ENCODE results near the gene NUDT2.
"Not testable (repeated sequence)": the region's sequence is repeated elsewhere in the genome, so short reads cannot be mapped to it uniquely, and the experiment has no call there.

Gene NUDT2

DNA sequence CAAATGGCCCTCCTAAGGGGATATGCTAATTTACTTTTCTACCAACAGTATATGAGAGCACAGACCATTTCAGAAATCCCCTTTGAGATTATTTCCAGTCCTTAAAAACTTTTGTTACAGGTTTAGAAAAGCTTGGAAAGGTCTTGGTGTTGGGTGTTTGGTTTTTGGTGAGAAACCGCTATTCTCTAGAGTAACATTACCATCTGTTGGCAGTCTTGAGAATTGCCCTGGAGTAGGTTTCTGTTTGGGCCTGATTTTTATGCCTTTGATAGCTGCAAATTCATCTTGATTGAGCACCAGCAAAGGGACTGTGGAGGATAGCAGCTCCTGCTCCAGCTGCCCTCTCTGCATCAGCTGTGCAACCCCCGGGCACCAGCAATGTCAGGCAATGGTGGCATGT lies 8.0 kb downstream of the NUDT2 start:
- no peak for DNase-seq

DNA sequence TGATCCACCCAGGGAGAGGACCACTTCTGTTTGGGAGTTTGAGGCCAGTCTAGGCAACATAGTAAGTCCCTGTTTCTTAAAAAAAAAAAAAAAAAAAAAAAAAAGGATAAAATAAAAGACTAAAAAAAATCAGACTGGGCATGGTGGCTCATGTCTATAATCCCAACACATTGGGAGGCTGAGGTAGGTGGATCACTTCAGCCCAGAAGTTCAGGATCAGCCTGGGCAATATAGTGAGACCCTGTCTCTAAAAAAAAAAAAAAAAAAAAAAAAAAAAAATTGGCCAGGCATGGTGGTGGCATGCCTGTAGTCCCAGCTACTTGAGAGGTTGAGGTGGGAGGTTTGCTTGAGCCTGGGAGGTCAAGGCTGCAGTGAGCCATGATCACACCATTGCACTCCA lies 8.7 kb downstream of the NUDT2 start:
- DNase-seq: not testable (repeated sequence)

DNA sequence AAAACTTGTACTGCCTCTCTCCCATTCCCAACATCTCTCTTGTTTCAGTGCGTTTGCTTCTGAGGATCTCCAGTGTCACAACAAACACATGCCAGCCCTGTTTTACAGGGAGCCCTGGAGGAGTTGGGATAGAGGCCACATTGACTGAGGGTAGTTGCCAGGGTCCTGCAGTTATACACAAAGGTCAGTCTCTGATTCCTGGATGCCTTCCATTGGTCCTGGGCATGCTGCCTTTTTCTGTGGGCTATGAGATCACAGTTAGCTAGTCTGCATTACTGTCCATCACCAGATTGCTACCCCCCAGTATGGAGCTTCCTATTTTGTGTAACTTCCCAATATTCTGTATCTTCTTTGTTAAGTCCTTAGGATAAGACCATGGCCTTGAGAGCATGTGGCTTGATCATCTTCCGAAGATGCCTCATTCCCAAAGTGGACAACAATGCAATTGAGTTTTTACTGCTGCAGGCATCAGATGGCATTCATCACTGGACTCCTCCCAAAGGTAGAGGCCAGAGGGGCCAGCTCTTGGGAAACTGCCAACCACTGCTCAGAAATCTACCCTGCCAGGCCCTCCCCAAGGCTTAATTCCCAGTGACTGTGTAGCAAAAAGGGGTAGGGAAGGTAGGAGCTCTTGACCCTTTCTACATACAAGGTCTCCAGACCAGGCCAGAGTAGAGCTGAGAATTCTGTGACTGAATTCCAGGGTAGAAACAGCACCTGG lies 9.5 kb downstream of the NUDT2 start:
- DNase-seq: no peak

DNA sequence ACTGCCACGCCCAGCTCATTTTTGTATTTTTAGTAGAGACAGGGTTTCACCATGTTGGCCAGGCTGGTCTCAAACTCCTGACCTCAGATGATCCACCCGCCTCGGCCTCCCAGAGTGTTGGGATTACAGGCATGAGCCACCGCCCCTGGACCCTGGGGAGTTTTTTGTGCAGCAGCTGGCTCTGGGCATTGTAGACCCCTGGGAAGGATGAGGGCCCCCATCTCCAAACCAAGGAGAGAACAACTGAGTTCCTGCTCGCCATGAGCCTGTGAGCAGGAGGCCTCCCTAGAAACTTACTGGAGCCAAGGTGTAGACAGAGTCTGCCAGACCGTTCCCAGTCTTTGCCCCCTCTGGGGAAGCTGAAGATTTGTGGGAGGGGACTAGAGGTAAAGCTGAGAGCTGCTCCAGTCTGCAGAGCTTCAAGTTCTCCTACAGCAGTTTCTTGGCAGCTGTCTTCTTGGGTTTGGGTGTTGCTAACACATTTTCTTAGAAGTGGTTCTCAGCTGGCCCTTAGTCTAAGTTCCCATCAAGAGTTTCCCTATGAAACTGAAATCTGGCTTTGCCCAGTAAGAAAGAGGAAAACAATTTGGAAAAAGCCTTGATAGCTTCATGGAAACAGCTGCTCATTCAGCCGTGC lies 12.4 kb downstream of the NUDT2 start:
- DNase-seq: no peak

DNA sequence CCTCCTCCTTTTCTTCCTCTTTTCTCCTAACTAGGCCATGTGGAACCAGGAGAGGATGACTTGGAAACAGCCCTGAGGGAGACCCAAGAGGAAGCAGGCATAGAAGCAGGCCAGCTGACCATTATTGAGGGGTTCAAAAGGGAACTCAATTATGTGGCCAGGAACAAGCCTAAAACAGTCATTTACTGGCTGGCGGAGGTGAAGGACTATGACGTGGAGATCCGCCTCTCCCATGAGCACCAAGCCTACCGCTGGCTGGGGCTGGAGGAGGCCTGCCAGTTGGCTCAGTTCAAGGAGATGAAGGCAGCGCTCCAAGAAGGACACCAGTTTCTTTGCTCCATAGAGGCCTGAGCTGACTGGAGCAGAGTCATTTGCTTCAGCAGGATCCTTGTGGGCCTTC lies 13.7 kb downstream of the NUDT2 start:
- DNase-seq: no peak

DNA sequence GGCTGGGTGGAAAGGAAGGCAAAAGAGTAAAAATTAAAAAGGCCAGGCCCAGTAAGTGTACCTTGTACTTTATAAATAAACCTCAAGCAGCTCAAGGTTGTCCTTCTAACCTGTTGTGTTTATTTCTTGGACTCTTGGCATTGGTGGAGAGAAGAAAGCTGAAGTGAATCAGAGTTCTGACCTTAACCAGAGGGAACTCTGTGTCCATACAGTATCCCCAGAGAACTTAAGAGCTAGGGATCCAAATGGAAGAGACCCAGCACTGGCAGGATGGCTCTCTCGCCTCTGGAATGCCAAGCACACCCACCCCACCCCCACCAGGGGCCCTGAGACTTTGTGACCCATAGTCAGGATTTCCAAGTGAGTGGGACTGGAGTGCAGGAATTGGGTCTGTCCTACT lies 14.2 kb downstream of the NUDT2 start:
- DNase-seq: no peak

DNA sequence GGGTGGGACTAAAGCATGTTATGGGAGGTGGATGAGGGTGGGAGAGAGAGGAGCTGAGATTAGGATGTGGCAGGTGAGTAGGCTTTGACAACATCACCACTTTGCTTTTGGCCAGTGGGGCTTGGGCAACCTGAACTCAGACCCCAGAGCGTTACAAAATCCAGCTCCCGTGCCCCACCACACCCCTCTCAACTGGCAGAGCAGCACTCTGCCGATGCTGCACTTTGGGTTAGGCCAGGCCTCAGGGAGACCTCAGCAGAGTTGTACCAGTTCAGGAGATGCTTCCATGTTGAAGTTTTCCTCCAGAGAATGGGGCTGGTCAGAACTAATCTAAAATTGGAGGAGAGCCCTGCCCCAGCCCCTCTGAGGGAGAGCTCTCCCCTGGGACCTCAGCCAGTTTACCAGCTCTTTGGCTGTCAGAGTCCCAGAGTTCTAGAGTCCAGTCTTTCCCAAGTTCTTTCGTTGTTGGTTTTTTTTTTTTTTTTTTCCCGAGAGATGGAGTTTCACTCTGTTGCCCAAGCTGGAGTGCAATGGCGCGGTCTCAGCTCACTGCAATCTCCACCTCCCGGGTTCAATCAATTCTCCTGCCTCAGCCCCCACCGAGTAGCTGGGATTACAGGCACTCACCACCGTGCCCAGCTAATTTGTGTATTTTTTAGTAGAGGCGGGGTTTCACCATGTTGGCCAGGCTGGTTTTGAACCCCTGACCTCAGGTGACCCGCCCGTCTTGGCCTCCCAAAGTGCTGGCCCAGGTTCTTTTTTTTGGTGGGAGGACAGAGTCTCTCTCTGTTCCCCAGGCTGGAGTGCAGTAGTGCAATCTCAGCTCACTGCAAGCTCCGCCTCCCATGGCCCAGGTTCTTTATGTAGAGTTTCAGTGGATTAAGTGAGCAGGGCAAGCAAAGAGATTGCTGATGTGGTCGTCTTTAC lies 17.8 kb downstream of the NUDT2 start:
- no peak for DNase-seq

DNA sequence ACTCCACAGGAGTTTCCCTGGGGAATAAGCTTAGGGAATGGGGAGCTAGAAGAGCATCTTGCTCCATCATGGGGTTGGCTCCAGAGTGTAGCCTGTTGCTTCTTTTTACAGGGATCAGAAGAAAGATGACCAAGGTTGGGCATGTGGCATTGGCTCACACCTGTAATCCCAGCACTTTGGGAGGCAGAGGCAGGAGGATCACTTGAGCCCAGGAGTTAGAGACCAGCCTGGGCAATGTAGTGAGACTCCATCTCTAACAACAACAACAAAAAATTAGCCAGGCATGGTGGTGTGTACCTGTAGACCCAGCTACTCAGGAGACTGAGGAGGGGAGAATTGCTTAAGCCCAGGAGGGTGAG lies 18.4 kb downstream of the NUDT2 start:
- DNase-seq: no peak

DNA sequence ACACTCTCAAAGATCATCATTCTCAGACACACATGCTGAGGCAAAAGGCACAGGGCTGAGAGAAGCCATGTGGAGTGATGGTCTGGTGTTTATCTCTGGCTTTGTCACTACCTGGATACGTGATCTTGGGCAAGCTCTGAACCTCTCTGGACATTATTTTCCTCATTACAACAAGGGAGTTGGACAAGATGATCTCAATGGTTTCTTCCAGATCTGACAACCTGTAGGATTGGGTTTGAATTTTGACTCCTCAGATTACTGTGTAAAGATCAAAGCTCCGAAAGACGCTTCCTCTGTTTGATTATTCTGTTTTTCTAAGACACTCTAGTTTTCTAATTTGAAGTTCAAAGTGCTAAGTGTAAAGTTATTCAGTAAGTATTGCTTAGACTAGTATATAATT lies 20.0 kb downstream of the NUDT2 start:
- DNase-seq: no peak

DNA sequence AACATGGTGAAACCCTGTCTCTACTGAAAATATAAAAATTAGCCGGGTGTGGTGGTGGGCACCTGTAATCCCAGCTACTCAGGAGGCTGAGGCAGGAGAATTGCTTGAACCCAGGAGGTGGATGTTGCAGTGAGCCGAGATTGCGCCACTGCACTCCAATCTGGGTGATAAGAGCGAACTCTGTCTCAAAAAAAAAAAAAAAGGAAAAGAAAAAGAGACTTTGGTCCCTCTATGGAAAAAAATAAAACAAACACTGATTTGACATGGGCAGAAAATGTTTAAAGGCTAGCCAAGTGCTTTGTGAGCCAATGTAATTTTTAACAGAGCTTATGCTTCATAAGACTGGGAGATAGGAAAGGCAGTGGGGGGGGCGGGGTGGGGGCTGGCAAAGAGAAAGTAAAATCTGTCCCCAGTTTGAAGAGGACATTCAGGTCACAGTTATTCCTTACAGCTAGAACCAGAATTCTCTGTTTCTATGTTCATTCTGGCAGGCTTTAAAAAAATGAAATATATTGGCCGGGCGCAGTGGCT lies 22.8 kb downstream of the NUDT2 start:
- not testable (repeated sequence) for DNase-seq

DNA sequence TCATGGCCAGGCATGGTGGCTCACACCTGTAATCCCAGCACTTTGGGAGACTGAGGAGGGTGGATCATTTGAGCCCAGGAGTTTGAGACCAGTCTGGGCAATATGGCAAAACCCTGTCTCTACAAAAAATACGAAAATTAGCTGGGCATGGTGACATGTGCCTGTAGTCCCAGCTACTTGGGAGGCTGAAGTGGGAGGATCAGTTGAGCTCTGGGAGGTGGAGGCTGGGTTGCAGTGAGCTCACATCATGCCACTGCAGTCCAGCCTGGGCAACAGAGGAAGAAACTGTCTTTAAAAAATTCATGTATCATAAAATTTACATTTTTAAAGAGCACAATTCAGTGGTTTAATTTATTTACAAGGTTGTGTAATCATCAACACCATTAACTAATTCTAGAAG lies 23.6 kb downstream of the NUDT2 start:
- DNase-seq: not testable (repeated sequence)

DNA sequence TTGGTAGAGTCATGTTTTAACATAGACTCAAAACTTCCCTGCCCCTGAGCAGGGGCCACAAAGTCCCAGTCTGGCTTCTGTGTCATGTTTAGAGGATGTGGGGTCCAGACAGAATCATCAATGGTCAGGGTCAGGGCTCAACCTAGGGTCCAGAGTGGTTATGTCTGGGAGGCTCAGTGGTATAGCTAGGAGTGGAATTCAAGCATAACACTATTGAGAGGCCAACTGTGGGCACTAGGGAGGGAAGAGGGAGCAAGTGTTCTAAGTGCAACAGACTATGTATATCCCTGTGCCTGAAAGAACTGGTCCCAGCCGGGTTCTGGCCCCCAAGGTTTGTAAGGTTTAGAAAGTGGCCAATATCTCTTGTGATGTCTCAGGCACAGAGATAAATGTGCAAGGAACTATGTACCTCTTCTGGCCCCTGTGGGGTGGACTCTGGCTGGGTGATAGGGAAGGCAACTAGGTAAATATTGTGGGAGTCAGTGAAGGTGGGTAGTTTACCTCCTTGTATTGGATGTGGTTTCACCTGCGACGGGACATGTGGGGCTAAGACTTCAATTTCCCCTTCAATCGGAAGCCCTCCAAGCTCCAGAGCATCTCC lies 33.3 kb downstream of the NUDT2 start:
- no peak for DNase-seq

DNA sequence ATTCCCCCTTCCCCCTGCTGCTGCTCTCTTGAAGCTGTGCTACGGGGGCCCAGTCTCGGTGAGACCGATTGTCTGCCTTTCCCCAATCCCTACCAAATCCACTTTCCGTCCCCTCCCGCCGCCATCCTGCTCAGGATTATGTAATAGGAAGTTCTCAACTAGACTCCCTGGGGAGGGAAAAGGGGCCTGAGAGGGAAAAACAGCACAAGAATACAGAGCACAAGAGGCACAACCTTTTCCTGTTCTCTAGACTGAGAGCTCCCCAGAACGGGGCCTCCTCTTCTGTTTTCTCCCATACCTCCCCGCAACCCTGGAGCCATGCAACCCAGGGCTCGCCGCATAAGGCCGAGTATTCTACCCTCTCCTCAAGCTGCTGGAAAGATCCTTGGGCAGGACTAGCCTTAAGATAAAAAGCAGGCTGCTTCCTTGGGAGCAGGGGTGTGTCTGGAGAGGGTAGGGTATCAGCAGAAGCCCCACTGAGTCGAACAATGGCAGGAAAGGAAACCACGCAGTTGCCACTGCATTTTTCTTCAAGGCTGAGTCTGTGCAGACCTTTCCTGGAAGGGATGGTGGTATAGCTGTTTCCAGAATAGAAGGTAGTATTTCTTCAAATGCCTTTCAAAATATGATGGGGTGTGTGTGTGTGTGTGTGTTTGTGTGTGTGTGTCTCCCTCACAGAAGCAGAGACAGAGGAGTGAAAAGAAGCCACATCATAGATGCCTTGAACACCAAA lies 34.4 kb downstream of the NUDT2 start:
- DNase-seq: no peak

DNA sequence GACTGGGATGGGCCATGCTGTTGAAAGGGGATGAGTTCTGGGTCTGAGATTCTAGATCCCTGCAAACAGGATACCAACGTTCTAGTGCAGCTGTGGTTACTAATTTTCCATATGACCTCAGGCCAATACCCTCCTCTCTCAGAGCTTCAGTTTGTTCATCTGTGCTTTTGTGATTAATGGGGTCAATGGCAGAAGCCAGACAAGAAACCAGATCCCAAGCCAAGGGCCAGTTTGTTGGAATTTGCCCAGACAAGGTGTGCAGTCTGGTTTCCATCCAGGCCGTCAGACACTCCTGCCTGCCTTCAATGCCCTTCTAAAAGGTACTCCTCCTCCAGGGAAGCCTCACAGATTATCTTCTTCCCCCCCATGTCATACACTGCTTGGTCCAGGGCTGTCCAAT lies 35.9 kb downstream of the NUDT2 start:
- DNase-seq: no peak

DNA sequence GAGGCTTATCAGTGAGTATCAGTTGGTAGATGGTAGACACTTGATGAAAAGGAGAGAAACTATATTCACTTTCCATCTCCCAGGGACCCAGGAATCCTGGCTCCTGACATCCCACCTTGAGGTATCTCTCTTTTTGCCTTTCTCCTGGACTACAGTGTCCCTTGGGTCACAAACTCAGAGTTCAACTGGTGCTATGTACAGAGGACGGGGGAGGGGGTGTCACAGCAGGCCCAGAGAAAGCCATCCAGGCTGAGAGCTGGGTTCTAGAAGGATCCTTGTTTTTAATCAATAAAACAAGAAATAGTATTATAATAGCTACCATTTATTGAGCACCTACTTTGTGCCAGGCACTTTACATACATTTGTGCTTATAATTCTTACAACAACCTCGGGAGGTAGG lies 37.0 kb downstream of the NUDT2 start:
- DNase-seq: no peak

DNA sequence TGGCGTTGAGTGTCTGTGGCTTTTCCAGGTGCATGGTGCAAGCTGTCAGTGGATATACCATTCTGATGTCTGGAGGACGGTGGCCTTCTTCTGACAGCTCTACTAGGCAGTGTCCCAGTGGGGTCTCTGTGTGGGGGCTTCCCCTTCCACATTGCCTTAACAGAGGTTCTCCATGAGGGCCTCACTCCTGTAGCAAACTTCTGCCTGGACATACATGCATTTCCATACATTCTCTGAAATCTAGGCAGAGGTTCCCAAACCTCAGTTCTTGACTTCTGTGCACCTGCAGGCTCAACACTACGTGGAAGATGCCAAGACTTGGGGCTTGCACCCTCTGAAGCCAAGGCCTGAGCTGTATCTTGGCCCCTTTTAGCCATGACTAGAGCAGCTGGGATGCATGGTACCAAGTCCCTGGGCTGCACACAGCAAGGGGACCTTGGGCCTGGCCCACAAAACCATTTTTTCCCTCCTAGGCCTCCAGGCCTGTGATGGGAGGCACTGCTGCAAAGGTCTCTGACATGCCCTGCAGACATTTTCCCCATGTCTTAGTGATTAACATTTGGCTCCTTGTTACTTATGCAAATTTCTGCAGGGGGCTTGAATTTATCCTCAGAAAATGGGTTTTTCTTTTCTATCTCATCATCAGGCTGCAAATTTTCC lies 38.5 kb downstream of the NUDT2 start:
- not testable (repeated sequence) for DNase-seq

DNA sequence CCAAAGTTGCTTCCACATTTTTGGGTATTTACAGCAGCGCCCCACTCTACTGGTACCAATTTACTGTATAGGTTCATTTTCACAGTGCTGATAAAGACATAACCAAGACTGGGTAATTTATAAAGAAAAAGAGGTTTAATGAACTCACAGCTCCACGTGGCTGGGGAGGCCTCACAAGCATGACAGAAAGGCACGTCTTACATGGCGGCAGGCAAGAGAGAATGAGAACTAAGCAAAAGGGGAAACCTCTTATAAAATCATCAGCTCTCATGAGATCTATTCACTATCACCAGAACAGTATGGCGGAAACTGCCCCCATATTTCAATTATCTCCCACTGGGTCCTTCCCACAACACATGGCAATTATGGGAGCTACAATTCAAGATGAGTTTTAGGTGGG lies 39.4 kb downstream of the NUDT2 start:
- not testable (repeated sequence) for DNase-seq

DNA sequence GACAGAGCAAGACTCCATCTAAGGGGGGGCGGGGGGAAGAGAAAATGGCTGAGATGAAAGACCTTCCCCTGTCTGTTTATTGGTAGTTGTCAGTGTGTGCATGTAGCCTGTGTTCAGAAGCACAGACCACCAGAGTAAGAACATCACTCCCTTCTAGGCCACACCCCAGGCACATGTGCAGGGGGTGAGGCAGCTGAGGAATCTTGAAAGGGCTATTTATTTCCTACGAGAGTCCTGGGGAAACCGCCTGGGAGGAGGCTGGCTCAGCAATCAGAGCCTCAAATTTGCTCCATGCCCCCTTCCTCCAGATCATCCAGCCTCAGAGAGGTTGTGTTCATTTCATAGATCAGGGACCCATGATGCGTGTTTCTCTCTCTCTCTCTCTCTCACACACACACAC lies 40.3 kb downstream of the NUDT2 start:
- no peak for DNase-seq

DNA sequence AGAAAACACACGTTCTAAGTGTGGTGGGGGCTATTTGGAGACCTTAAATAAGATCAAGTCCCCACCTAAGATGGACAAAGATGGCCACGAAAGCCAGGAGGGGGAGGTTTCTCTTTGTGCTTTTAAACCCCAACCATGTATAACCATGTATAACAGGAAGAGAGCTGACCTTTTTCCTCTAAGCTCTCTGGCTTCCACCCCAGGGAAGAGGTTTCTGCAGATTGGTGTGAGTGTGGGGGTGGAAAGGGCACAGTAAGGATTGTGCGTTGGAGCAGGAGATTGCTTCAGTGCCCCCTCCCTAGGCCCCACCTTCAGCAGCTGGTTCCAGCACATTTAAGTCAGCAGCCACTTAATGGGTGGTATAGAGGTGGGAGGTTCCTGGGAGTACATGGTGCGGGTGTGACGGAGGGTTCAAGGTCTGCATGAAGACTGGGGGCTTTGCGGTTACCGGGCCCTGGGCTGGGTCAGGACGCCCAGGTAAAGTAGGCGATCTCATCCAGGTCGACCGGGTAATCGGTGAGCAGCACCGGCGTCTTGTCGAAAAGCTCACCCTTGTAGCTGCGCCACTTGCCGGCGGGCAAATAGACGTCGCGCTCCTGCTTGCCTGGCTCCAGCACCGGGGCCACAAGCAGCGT lies 41.1 kb downstream of the NUDT2 start:
- no peak for DNase-seq

DNA sequence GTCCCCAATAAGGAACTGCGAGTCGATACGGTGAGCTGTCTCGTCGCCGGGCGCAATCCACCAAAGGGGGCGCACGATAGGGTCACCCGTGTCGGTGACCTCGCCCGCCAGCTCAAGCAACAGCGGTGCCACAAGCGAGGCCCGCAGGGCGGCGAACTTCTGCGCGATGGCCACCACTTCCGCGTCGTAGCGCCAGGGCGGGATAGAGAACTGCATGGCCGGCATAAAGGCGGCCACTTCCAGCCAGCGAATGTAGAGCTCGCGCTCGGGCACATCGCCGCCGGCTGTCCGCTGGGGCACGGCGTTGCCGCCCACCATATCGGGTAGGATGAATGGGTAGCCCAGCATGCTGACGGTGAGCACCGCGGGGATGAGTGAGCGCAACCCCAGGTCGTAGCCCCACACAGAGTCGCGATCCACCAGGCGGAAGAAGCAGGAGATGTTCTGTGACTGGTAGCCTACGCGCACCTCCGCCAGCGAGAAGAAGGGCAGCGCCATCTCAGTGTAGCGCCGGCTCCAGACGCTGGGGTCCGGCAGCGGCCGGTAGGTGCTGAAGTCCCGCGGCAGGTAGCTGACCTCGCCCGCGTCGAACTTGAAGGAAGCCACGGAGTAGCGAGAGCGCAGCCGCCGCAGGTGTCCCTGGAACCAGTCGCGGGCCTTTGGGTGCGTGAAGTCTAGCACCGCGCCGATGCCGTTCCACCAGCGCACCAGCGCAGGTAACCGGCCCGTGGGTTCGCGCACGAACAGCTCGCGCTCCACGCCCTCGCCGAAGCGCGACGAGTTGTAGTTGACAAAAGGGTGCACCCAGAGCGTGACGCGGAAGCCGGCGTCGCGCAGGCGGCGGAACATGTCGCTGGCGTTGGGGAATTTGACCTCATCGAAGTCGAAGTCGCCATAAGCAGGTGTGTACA lies 41.9 kb downstream of the NUDT2 start:
- DNase-seq: no peak

Measured in activated gamma-delta T cell (primary cell).